SH-SY5Y (cell line): ENCODE results near the gene RPL18.

Experiments used
- GATA2 ChIP-seq: IDR thresholded peaks from 2 replicates; pipeline ENCODE4 v1.6.1; 2011; ENCODE audit warnings: mild to moderate bottlenecking, low read depth, low read length
- GATA3 ChIP-seq: IDR thresholded peaks from 2 replicates; pipeline ENCODE4 v1.6.1; 2011; ENCODE audit warnings: low read depth, mild to moderate bottlenecking, low read length, moderate library complexity

- no peak for TF ChIP-seq GATA2
- TF ChIP-seq GATA3, result no peak
These were observed 2.9 kb downstream of the RPL18 start for GRCh38 chr19:48616041-48616436.
